GM23248 (cell line): ENCODE results near the gene MAGI1. TPM values are rescaled to one million over a fixed set of nuclear protein-coding genes. Genes with fewer than 3 reads are reported as not detected.

Experiments
- DNase-seq: peaks from one replicate; pipeline ENCODE4 v3.0.0-alpha.2; 2015
- H2AFZ ChIP-seq: fragments of 200-600 bp; sonication (generic); 2 replicates; pipeline ENCODE4 v1.6.1; 2016; ENCODE audit warnings: antibody characterized with exemption
- H3F3A ChIP-seq: fragments of 200-600 bp; sonication (generic); 2 replicates; pipeline ENCODE4 v1.6.1; 2016; ENCODE audit warnings: mild to moderate bottlenecking, antibody characterized with exemption, mixed run types; ENCODE audit not compliant: insufficient read depth
- H3K27ac ChIP-seq: fragments of 200-600 bp; sonication (generic); 2 replicates; pipeline ENCODE4 v1.5.1; 2016; ENCODE audit warnings: mild to moderate bottlenecking
- H3K27me3 ChIP-seq: fragments of 200-600 bp; sonication (generic); replicated peaks from 2 replicates; pipeline ENCODE4 v1.6.1; 2016; ENCODE audit warnings: mild to moderate bottlenecking; ENCODE audit not compliant: insufficient read depth
- H3K36me3 ChIP-seq: fragments of 200-600 bp; sonication (generic); 2 replicates; pipeline ENCODE4 v1.6.1; 2016; ENCODE audit warnings: low read depth, mild to moderate bottlenecking
- H3K4me1 ChIP-seq: fragments of 200-600 bp; sonication (generic); 2 replicates; pipeline ENCODE4 v1.6.1; 2016; ENCODE audit warnings: mild to moderate bottlenecking; ENCODE audit not compliant: insufficient read depth
- H3K4me2 ChIP-seq: fragments of 200-600 bp; sonication (generic); one replicate; pipeline ENCODE4 v1.6.1; 2016; ENCODE audit warnings: mild to moderate bottlenecking; ENCODE audit not compliant: unreplicated experiment
- H3K4me3 ChIP-seq: fragments of 200-600 bp; sonication (generic); 2 replicates; pipeline ENCODE4 v1.5.1; 2016; ENCODE audit warnings: mild to moderate bottlenecking
- H3K79me2 ChIP-seq: fragments of 200-600 bp; sonication (generic); 2 replicates; pipeline ENCODE4 v1.6.1; 2016; ENCODE audit warnings: mild to moderate bottlenecking; ENCODE audit not compliant: insufficient read depth
- H3K9ac ChIP-seq: fragments of 200-600 bp; sonication (generic); 2 replicates; pipeline ENCODE4 v1.6.1; 2016; ENCODE audit warnings: mild to moderate bottlenecking
- H3K9me2 ChIP-seq: fragments of 200-600 bp; sonication (generic); 2 replicates; pipeline ENCODE4 v1.6.1; 2016; ENCODE audit warnings: mixed run types, mild to moderate bottlenecking, moderate library complexity; ENCODE audit not compliant: insufficient read depth
- H3K9me3 ChIP-seq: fragments of 200-600 bp; sonication (generic); one replicate; pipeline ENCODE4 v1.6.1; 2017; ENCODE audit warnings: low read depth
- H4K20me1 ChIP-seq: fragments of 200-600 bp; sonication (generic); 2 replicates; pipeline ENCODE4 v1.6.0; 2016; ENCODE audit not compliant: insufficient read depth
- EZH2 ChIP-seq: fragments of 200-600 bp; sonication (generic); IDR thresholded peaks from 2 replicates; pipeline ENCODE4 v1.6.1; 2018; ENCODE audit warnings: antibody characterized with exemption, mild to moderate bottlenecking; ENCODE audit not compliant: insufficient read depth, poor library complexity, severe bottlenecking
- EZH2phosphoT487 ChIP-seq: fragments of 200-600 bp; sonication (generic); IDR thresholded peaks from 2 replicates; pipeline ENCODE4 v1.6.1; 2018; ENCODE audit warnings: antibody characterized with exemption, moderate library complexity, mild to moderate bottlenecking, low read depth; ENCODE audit not compliant: insufficient read depth
- WGBS, 2 experiments: methylation state at CpG; one replicate each; pipeline ENCODE4 v1.1.6; 2015 to 2017; ENCODE audit warnings: low lambda C conversion rate in 2 of 2, low coverage in 1 of 2; ENCODE audit errors: missing lambda C conversion rate in 2 of 2; 5-methylcytosine and 5-hydroxymethylcytosine counted together
- in situ Hi-C: fragments of 300-500 bp; cut with MboI; formaldehyde crosslinking; loops from 2 replicates; pipeline ENCODE4 v1.15.0; 2020
- polyA plus RNA-seq: library from polyadenylated mRNA; unstranded; fragments of >200 nt; fragmentation: Nextera tagmentation; extraction: Ambion mirVana; gene quantifications from 2 replicates; pipeline ENCODE4 v1.2.1, GENCODE V29; 2016
- total RNA-seq: library from RNA; depleted of rRNA; stranded (reverse); fragments of >200 nt; shearing (Covaris generic); gene quantifications from 2 replicates; pipeline ENCODE4 v1.2.3, GENCODE V29; 2014

MAGI1 gene
- total and polyA plus RNA-seq, 2 experiments from 2014 or later = 7.3 to 13.8 TPM

GRCh38 chr3:65561617-65562016, 477.1 kb downstream of the MAGI1 start:
- H3K4me2 ChIP-seq = no peak overlapping the region
- peaks cover 6% of the 10 kb centered on the region; the same call in 1 of the 2 replicates for H3K4me1 ChIP-seq
- H3K27me3 ChIP-seq = no peaks in the 10 kb centered on the region
- no peaks in the 10 kb centered on the region for H4K20me1 ChIP-seq
- H3K79me2 ChIP-seq = peaks cover 51% of the 10 kb centered on the region
- H3F3A ChIP-seq = no peaks in the 10 kb centered on the region
- H3K9me2 ChIP-seq = no peaks in the 10 kb centered on the region
- 81 to 88% methylated on average over 3 of the region's 3 CpGs for WGBS, 2 experiments
- DNase-seq = no peak
- no peak overlapping the region for H3K4me3 ChIP-seq
- no peak for TF ChIP-seq EZH2
- TF ChIP-seq EZH2phosphoT487 = no peak
- H3K9me3 ChIP-seq = no peaks in the 10 kb centered on the region
- H3K27ac ChIP-seq = no peak overlapping the region
- no peak overlapping the region for H3K9ac ChIP-seq
- no peaks in the 10 kb centered on the region for H3K36me3 ChIP-seq
- no peak overlapping the region for H2AFZ ChIP-seq
- in situ Hi-C loops = no loop called here

GRCh38 chr3:65560901-65561300, 477.8 kb downstream of the MAGI1 start:
- no peaks in the 10 kb centered on the region for H3K36me3 ChIP-seq
- WGBS, 2 experiments = 58 to 61% methylated on average over 4 of the region's 4 CpGs
- H3K9me3 ChIP-seq = no peaks in the 10 kb centered on the region
- peaks cover 57% of the 10 kb centered on the region for H3K79me2 ChIP-seq
- no peak overlapping the region for H3K27ac ChIP-seq
- no peak overlapping the region for H3K9ac ChIP-seq
- TF ChIP-seq EZH2phosphoT487 (no peak), EZH2 (no peak)
- peaks cover 6% of the 10 kb centered on the region; the same call in 1 of the 2 replicates for H3K4me1 ChIP-seq
- no peak for DNase-seq
- H3K27me3 ChIP-seq = no peaks in the 10 kb centered on the region
- H3K9me2 ChIP-seq = no peaks in the 10 kb centered on the region
- H4K20me1 ChIP-seq = 0 out of 2 replicates have a peak, but pooled peaks cover 6% of the 10 kb centered on the region
- in situ Hi-C loops = no loop called here
- H3K4me2 ChIP-seq = no peak overlapping the region
- H2AFZ ChIP-seq = no peak overlapping the region
- no peaks in the 10 kb centered on the region for H3F3A ChIP-seq
- H3K4me3 ChIP-seq = no peak overlapping the region

DNA sequence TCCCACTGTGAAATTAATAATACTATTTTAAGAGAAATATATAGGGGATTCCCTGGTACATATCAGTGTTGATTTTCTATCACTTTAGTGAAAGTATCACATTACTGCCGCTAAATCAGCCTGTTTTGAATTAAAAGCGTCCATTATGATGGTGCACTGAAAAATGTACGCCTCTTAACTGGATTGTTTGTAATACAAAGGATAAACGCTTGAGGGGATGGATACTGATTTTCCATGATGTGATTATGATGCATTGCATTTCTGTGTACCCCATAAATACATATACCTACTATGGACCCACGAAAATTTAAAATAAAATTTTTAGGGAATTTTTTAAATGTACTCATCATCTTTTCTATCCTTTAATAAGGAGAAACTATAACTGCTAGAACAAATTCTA, 478.6 kb downstream of the MAGI1 start:
- no peak overlapping the region for H3K27ac ChIP-seq
- 0 out of 2 replicates have a peak, but pooled peaks cover 8% of the 10 kb centered on the region for H4K20me1 ChIP-seq
- H3K4me2 ChIP-seq = peak overlapping the region; percentile 2

DNA sequence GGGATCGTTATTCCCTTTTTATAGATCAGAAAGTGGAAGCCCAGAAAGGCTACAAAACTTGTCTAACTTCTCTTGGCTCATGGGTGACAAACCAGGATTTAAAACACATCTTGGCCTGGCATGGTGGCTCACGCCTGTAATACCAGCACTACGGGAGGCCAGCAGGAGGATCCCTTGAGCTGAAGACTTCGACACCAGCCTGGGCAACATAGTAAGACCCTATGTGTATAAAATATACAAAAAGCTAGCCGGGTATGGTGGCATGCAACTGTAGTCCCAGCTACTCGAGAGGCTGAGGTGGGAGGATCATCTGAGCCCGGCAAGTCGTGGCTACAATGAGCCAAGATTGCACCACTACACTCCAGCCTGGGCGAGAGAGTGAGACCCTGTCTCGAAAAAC, 479.1 kb downstream of the MAGI1 start:
- 0 out of 2 replicates have a peak, but pooled peaks cover 8% of the 10 kb centered on the region for H4K20me1 ChIP-seq
- no peaks in the 10 kb centered on the region for H3K36me3 ChIP-seq
- H3K27me3 ChIP-seq = no peaks in the 10 kb centered on the region
- TF ChIP-seq EZH2phosphoT487 = no peak
- no peak for TF ChIP-seq EZH2
- in situ Hi-C loops = no loop called here
- H3K4me1 ChIP-seq = peaks cover 6% of the 10 kb centered on the region; the same call in 1 of the 2 replicates
- no peaks in the 10 kb centered on the region for H3F3A ChIP-seq
- no peaks in the 10 kb centered on the region for H3K9me3 ChIP-seq
- no peak overlapping the region for H3K4me2 ChIP-seq
- H3K27ac ChIP-seq = no peak overlapping the region
- H3K79me2 ChIP-seq = peaks cover 61% of the 10 kb centered on the region
- WGBS, 2 experiments = 78 to 81% methylated on average over 10 of the region's 10 CpGs
- H3K4me3 ChIP-seq = no peak overlapping the region
- DNase-seq = no peak
- no peak overlapping the region for H2AFZ ChIP-seq
- H3K9ac ChIP-seq = no peak overlapping the region
- no peaks in the 10 kb centered on the region for H3K9me2 ChIP-seq

More for the DNA sequence above, 478.6 kb downstream of the MAGI1 start:
- H3K4me1 ChIP-seq = peaks cover 6% of the 10 kb centered on the region; the same call in 1 of the 2 replicates
- H3F3A ChIP-seq = no peaks in the 10 kb centered on the region
- no peaks in the 10 kb centered on the region for H3K36me3 ChIP-seq
- H3K9ac ChIP-seq = no peak overlapping the region
- no peak overlapping the region for H3K4me3 ChIP-seq
- H3K9me3 ChIP-seq = no peaks in the 10 kb centered on the region
- H3K79me2 ChIP-seq = peaks cover 61% of the 10 kb centered on the region
- H3K9me2 ChIP-seq = no peaks in the 10 kb centered on the region
- TF ChIP-seq EZH2phosphoT487 (no peak), EZH2 (no peak)
- in situ Hi-C loops = no loop called here
- DNase-seq = no peak
- no peaks in the 10 kb centered on the region for H3K27me3 ChIP-seq
- H2AFZ ChIP-seq = no peak overlapping the region
- WGBS, 2 experiments = 60 to 68% methylated on average over 5 of the region's 5 CpGs
